K562 (cell line): ENCODE measurements around the gene SETDB1. TPM values are rescaled to one million over a fixed set of nuclear protein-coding genes. Genes with fewer than 3 reads are reported as not detected.

Experiments used
- CHCHD3 ChIP-seq: fragments of 250-450 bp; sonication (Bioruptor Pico); IDR thresholded peaks from 2 replicates; pipeline ENCODE4 v2.1.2; 2022; ENCODE audit warnings: mild to moderate bottlenecking
- EP400 ChIP-seq: fragments of 450-650 bp; IDR thresholded peaks from 2 replicates; pipeline ENCODE4 v1.6.1; 2017; ENCODE audit warnings: antibody characterized with exemption, mild to moderate bottlenecking, moderate library complexity
- HEY1 ChIP-seq: fragments of 250-450 bp; sonication (Bioruptor Pico); IDR thresholded peaks from 2 replicates; pipeline ENCODE4 v1.5.0; 2020; ENCODE audit warnings: mild to moderate bottlenecking, moderate library complexity, borderline replicate concordance
- NCOA6 ChIP-seq: fragments of 450-650 bp; IDR thresholded peaks from 2 replicates; pipeline ENCODE4 v1.6.1; 2017; ENCODE audit warnings: mild to moderate bottlenecking
- NR2F6 ChIP-seq: fragments of 450-650 bp; formaldehyde crosslinking; IDR thresholded peaks from 2 replicates; pipeline ENCODE4 v1.4.0; 2020; ENCODE audit warnings: mild to moderate bottlenecking
- PCBP1 ChIP-seq: fragments of 200-400 bp; formaldehyde crosslinking; IDR thresholded peaks from 2 replicates; pipeline ENCODE4 v1.6.1; 2018; ENCODE audit warnings: mild to moderate bottlenecking, low read depth, low read length; ENCODE audit not compliant: poor library complexity, severe bottlenecking
- RBBP5 ChIP-seq: fragments of 200-600 bp; sonication (generic); IDR thresholded peaks from 2 replicates; pipeline ENCODE4 v1.6.1; 2012; ENCODE audit warnings: borderline replicate concordance, mild to moderate bottlenecking, low read length, control low read depth, inconsistent platforms; ENCODE audit not compliant: insufficient read depth, poor library complexity, severe bottlenecking
- RBFOX2 ChIP-seq: fragments of 200-400 bp; formaldehyde crosslinking; IDR thresholded peaks from 2 replicates; pipeline ENCODE4 v1.6.1; 2017; ENCODE audit warnings: low read depth, mild to moderate bottlenecking, low read length, moderate library complexity
- SMARCA4 ChIP-seq: fragments of 450-650 bp; IDR thresholded peaks from 2 replicates; pipeline ENCODE4 v1.6.1; 2016
- TFAP4 ChIP-seq: sonication (generic); formaldehyde crosslinking; IDR thresholded peaks from 2 replicates; pipeline ENCODE4 v1.8.0; 2022; ENCODE audit warnings: missing genetic modification reagents, mild to moderate bottlenecking, moderate library complexity, borderline replicate concordance
- ZNF318 ChIP-seq, 2 experiments: fragments of 450-650 bp; IDR thresholded peaks; 2 replicates each; pipeline ENCODE4 v1.6.1; 2016; ENCODE audit warnings: mild to moderate bottlenecking in 2 of 2, borderline replicate concordance in 1 of 2, low read depth in 1 of 2, moderate library complexity in 1 of 2
- ZNF639 ChIP-seq, 2 experiments: fragments of 200-800 bp in 1 of 2; sonication (Bioruptor generic) in 1 of 2; sonication (generic) in 1 of 2; formaldehyde crosslinking in 1 of 2; IDR thresholded peaks in 1 of 2; conservative IDR thresholded peaks in 1 of 2; 2 replicates each; pipeline versions ENCODE4 v1.5.0 to v1.6.1; 2016 to 2020; ENCODE audit warnings: missing compliant biosample characterization in 1 of 2, missing genetic modification characterization in 1 of 2, missing genetic modification reagents in 1 of 2
- polyA plus RNA-seq, 8 experiments: library from polyadenylated mRNA; depleted of rRNA in 4 of 8; stranded (reverse) in 5 of 8; unstranded in 3 of 8; fragments of >200 nt; fragmentation: Nextera tagmentation in 2 of 8; fragmentation: Illumina TruSeq in 1 of 8; extraction: Ambion mirVana in 2 of 8; extraction: Trizol in 1 of 8; gene quantifications; 2 replicates each; pipeline versions ENCODE4 v1.2.1 to v1.2.3, GENCODE V29; 2011 to 2014; ENCODE audit warnings: inconsistent platforms in 1 of 8, missing spikeins in 1 of 8
- total RNA-seq, 7 experiments: library from RNA; depleted of rRNA in 6 of 7; stranded (reverse); fragments of >200 nt in 6 of 7; fragmentation: Illumina TruSeq in 2 of 7; extraction: Trizol in 2 of 7; gene quantifications; 2 replicates each; pipeline versions ENCODE4 v1.2.1 to v1.2.3, GENCODE V29; 2011 to 2021; ENCODE audit warnings: low replicate concordance in 1 of 7

Gene SETDB1
- total and polyA plus RNA-seq, 9 of the 15 experiments (the other 6 are each of a cell fraction or from before 2014, with no cell fraction given) = 21.5 to 64.4 (median 42.0) TPM

GRCh38 chr1:150973836-150974579 is 47.8 kb downstream of the SETDB1 start (continued):
- TF ChIP-seq RBFOX2 = peak; percentile 61
- TF ChIP-seq ZNF318 (IDR thresholded peaks at IDR 0.05; ENCODE audit: borderline replicate concordance in 1 of 2, low read depth in 1 of 2) = no peak
- no peak for TF ChIP-seq SMARCA4
- no peak for TF ChIP-seq NCOA6
- 0 out of 2 replicates have a peak, but pooled peaks have one; percentile 17 for TF ChIP-seq TFAP4 (CRISPR knock-in tag)
- no peak for TF ChIP-seq CHCHD3
- no peak for TF ChIP-seq HEY1 (CRISPR knock-in tag)
- no peak for TF ChIP-seq NR2F6
- peak; percentile 63 for TF ChIP-seq EP400
- peak; percentile 10 for TF ChIP-seq PCBP1
- peak in 1 of 2 experiments; percentile 48; a peak in 1 of 4 replicates for TF ChIP-seq ZNF639 (CRISPR knock-in tag; conservative IDR thresholded peaks at IDR 0.05 in 1 of 2, IDR thresholded peaks at IDR 0.05 in 1 of 2)
- TF ChIP-seq RBBP5 = peak; percentile 34
